ENCODE results near the gene TSPAN18.

- TF ChIP-seq YY1 (IDR thresholded peaks at IDR 0.05; ENCODE audit: insufficient read depth, insufficient read length) (no peak), SUZ12 (IDR thresholded peaks at IDR 0.05; ENCODE audit: extremely low read depth, insufficient read depth, insufficient read length) (no peak)
Observed at GRCh38 chr11:44687388-44687787, 39.4 kb upstream of the TSPAN18 start.
